RWPE2 (cell line): Measurements from ENCODE around the gene MFF.
A peak's percentile ranks its signal among the peaks of the same experiment; 100 is the strongest.
"Not testable (repeated sequence)": the region's sequence is repeated elsewhere in the genome, so short reads cannot be mapped to it uniquely, and the experiment has no call there.

Experiments used
- ATAC-seq: fragments of 200-7000 bp; cut with Tn5 transposase; 3 replicates; pipeline ENCODE4 v1.9.1; 2021; ENCODE audit warnings: low read depth
- DNase-seq: peaks from one replicate; pipeline ENCODE4 v3.0.0-alpha.2; 2020; ENCODE audit warnings: low spot score
- H3K27ac ChIP-seq: fragments of 450-650 bp; 2 replicates; pipeline ENCODE4 v1.5.1; 2017; ENCODE audit warnings: mild to moderate bottlenecking; ENCODE audit not compliant: poor library complexity, severe bottlenecking
- H3K27me3 ChIP-seq: fragments of 250-450 bp; sonication (Bioruptor Pico); 2 replicates; pipeline ENCODE4 v1.5.1; 2021; ENCODE audit warnings: mild to moderate bottlenecking, moderate library complexity; ENCODE audit not compliant: insufficient read depth, poor library complexity, severe bottlenecking
- H3K36me3 ChIP-seq: fragments of 250-450 bp; sonication (Bioruptor Pico); 2 replicates; pipeline ENCODE4 v1.5.1; 2020; ENCODE audit warnings: low read depth, mild to moderate bottlenecking, moderate library complexity
- H3K4me1 ChIP-seq: fragments of 250-450 bp; sonication (Bioruptor Pico); 2 replicates; pipeline ENCODE4 v1.5.1; 2021; ENCODE audit warnings: mild to moderate bottlenecking, moderate library complexity; ENCODE audit not compliant: insufficient read depth, poor library complexity, severe bottlenecking
- H3K4me3 ChIP-seq: fragments of 250-450 bp; sonication (Bioruptor Pico); 2 replicates; pipeline ENCODE4 v1.5.1; 2021; ENCODE audit warnings: mild to moderate bottlenecking, moderate library complexity; ENCODE audit not compliant: severe bottlenecking
- H3K9me3 ChIP-seq: fragments of 250-450 bp; sonication (Bioruptor Pico); 2 replicates; pipeline ENCODE4 v1.5.1; 2021; ENCODE audit warnings: mild to moderate bottlenecking, moderate library complexity; ENCODE audit not compliant: severe bottlenecking
- TF ChIP-seq, protein P1 (sequence below): fragments of 450-650 bp; IDR thresholded peaks from one replicate; pipeline ENCODE4 v1.5.1; 2017; ENCODE audit warnings: mild to moderate bottlenecking, moderate library complexity; ENCODE audit not compliant: poor library complexity, severe bottlenecking

The MFF gene

DNA sequence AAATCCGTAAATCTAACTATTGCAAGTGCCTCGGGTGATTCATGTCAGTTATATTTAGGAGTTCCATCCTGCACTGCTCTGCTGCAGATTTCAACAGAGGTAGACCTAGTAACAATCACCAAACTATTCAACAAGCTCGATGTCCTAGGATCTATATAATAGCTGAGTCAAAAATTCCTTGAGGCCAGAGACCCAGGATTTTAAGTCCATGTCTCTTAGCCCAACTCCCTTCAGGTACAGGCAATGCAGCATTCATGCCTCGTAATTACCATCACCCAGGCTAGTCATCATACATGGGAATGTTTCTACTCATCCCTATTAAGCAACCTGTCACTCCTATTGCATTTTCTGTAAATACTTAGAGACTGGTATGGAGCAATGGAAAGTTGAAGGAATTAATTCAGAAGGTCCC, 53.3 kb downstream of the MFF start:
- no peaks in the 10 kb centered on the region for H3K9me3 ChIP-seq
- H3K36me3 ChIP-seq: no peaks in the 10 kb centered on the region
- H3K4me1 ChIP-seq: peaks cover 15% of the 10 kb centered on the region
- ATAC-seq (peak; percentile 95), DNase-seq (no peak)
- H3K27me3 ChIP-seq: no peaks in the 10 kb centered on the region
- no peak overlapping the region for H3K4me3 ChIP-seq
- peak overlapping the region; percentile 47 for H3K27ac ChIP-seq
- TF ChIP-seq, protein P1, sequence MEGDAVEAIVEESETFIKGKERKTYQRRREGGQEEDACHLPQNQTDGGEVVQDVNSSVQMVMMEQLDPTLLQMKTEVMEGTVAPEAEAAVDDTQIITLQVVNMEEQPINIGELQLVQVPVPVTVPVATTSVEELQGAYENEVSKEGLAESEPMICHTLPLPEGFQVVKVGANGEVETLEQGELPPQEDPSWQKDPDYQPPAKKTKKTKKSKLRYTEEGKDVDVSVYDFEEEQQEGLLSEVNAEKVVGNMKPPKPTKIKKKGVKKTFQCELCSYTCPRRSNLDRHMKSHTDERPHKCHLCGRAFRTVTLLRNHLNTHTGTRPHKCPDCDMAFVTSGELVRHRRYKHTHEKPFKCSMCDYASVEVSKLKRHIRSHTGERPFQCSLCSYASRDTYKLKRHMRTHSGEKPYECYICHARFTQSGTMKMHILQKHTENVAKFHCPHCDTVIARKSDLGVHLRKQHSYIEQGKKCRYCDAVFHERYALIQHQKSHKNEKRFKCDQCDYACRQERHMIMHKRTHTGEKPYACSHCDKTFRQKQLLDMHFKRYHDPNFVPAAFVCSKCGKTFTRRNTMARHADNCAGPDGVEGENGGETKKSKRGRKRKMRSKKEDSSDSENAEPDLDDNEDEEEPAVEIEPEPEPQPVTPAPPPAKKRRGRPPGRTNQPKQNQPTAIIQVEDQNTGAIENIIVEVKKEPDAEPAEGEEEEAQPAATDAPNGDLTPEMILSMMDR: no peak

DNA sequence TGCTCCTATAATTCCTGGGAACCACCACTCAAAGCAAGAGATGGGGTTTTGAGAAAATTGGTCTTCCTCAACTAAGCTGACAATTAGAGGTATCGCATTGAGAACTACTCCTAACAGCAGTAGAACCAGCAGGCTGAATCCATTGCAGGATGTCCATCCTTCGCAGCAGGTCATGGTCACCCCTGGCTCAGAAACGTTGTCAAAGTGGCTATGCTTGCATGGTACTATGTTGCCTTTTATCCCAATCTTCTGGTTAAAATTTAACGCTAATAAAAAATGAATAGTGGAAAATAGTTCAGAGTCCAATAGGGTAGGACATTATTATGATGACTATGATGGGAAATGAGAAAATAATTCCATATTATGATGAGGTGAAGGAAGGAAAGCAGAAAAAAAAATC, 54.0 kb downstream of the MFF start, which contains the start of gene TM4SF20:
TM4SF20 (minus strand) TSS at position 212 of the 400 bp plus-strand sequence; CDS start at position 174, 38 bp downstream.
- H3K27me3 ChIP-seq: no peaks in the 10 kb centered on the region
- no peaks in the 10 kb centered on the region for H3K36me3 ChIP-seq
- peaks cover 15% of the 10 kb centered on the region for H3K4me1 ChIP-seq
- DNase-seq (no peak), ATAC-seq (no peak)
- H3K9me3 ChIP-seq: no peaks in the 10 kb centered on the region
- peak within 1 kb of the TSS; percentile 47 for H3K27ac ChIP-seq
- H3K4me3 ChIP-seq: no peak within 1 kb of the TSS
- TF ChIP-seq, protein P1: no peak

DNA sequence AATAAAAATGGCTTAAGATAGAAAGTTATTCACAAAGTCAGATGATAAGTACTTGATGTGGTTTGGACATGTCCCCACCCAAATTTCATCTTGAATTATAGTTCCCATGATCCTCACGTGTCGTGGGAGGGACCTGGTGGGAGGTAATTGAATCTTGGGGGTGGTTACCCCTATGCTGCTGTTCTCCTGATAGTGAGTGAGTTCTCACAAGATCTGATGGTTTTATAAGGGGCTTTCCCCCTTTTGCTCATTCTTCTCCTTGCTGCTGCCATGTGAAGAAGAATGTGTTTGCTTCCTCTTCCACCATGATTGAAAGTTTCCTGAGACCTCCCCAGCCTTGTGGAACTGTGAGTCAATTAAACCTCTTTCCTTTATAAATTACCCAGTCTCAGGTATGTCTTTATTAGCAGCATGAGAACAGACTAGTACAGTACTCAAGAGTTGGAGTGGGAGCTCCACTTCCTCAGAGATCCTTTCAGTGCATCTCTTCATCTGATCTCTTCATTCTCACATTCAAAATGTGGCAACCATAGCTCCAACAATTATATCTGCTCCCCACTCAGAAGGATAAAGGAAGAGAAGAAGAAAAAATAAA, 57.3 kb downstream of the MFF start:
- ATAC-seq, H3K4me3 ChIP-seq: not testable (repeated sequence)
- H3K4me1 ChIP-seq: peaks cover 25% of the 10 kb centered on the region

DNA sequence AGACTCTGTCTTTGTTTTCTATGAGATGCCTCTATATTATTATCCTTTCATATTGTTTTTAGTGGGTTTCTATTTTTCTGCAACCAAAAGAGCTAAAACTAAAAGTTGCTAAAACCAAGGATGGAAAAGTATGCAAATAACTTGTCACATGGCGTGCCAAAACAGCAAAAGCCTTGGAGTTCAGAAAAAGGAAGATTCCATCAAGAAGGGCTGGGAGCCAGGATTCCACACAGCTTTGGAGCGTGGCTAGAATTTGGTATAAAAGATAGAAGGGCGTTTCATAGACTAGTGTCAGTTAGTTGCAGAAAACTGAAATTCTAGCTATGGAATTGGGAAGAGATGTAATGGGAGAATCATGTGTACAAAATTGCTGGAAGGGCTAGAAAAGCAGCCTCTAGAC, 58.6 kb downstream of the MFF start:
- Histone ChIP-seq H3K27ac (no peak overlapping the region), H3K4me3 (no peak overlapping the region), H3K27me3 (no peaks in the 10 kb centered on the region), H3K36me3 (no peaks in the 10 kb centered on the region), H3K4me1 (peaks cover 21% of the 10 kb centered on the region), H3K9me3 (no peaks in the 10 kb centered on the region)
- ATAC-seq (no peak), DNase-seq (no peak)
- TF ChIP-seq, protein P1: no peak

More for the DNA sequence above, 57.3 kb downstream of the MFF start:
- H3K9me3 ChIP-seq, DNase-seq, H3K27me3 ChIP-seq, H3K36me3 ChIP-seq, H3K27ac ChIP-seq: not testable (repeated sequence)

DNA sequence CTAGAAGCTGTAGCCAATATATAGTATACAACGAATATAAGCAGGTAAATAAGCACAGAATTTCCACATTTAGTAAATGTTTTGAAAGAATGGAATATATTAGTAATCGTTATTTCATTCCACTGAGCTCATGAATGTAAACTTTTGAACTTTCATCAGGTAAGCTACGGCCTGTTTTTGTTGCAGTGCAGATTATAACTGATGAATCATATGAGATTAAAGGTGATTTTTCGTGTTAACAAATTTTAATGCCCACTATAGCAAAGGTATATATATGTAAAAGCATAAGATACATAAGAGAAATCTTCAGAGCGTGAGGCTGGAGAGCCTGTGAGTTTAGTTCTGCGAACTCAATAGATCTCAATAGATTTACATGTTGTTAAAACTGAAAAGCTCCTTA, 61.6 kb downstream of the MFF start:
- TF ChIP-seq, protein P1: no peak
- no peaks in the 10 kb centered on the region for H3K36me3 ChIP-seq
- peaks cover 24% of the 10 kb centered on the region for H3K4me1 ChIP-seq
- DNase-seq: no peak
- H3K4me3 ChIP-seq: no peak overlapping the region
- peak; percentile 40; the same call in 2 of the 3 replicates for ATAC-seq
- H3K9me3 ChIP-seq: no peaks in the 10 kb centered on the region
- peak overlapping the region; percentile 24 for H3K27ac ChIP-seq
- H3K27me3 ChIP-seq: no peaks in the 10 kb centered on the region

DNA sequence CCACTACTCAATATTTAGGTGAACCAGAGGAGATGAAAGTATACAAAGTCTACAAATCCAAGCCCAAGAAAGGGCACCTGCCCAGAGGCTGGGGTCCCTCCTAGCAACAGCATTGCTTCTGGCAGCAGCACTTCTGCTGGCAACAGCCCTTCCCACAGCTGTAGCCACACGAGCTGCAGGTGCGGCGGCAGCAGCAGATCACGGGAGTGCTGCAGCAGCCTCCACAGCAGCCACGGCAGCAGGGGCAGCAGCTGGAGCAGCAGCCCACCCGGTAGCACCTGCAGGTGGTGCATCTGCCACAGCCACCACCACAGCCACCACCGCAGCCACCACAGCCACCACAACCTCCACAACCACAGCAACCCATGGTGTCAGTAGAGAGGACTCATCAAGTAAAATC, 62.5 kb downstream of the MFF start, which contains the start of gene SCYGR1:
SCYGR1 (minus strand) TSS at position 367 of the 400 bp plus-strand sequence; CDS start at position 367, 0 bp downstream.
- not testable (repeated sequence) for DNase-seq, H3K9me3 ChIP-seq, H3K4me3 ChIP-seq, ATAC-seq, H3K27me3 ChIP-seq, H3K36me3 ChIP-seq
- H3K4me1 ChIP-seq: peaks cover 24% of the 10 kb centered on the region
- peak within 1 kb of the TSS; percentile 52 for H3K27ac ChIP-seq
